ENCODE measurements around the gene ZSCAN22. TPM values are rescaled to one million over a fixed set of nuclear protein-coding genes. Genes with fewer than 3 reads are reported as not detected.

ZSCAN22 gene
- polyA plus RNA-seq, 4 donors, result 0.67 to 3.2 (median 1.0) TPM

GRCh38 chr19:58381460-58382212 lies 54.8 kb downstream of the ZSCAN22 start:
- 22 to 29% (median 23%) methylated on average over 26 of the region's 26 CpGs for WGBS, 3 donors
- peaks cover 0 to 34% (median 4%) of the 10 kb centered on the region in 3 donors for H3K4me1 ChIP-seq (ENCODE audit: control insufficient read depth in 3 of 3, insufficient read depth in 2 of 3, low read depth in 1 of 3, low read length in 2 of 3)
- H3K9me3 ChIP-seq (ENCODE audit: control insufficient read depth in 2 of 2, insufficient read depth in 1 of 2, low read depth in 1 of 2, low read length in 1 of 2), result no peaks in the 10 kb centered on the region
- peak overlapping the region; percentile 31 to 64 (median 58) for H3K4me3 ChIP-seq (ENCODE audit: low read depth in 1 of 3, low read length in 3 of 3)
- FAIRE-seq (no peak), DNase-seq (no peak)
- peak overlapping the region; percentile 36 to 88 (median 65) for H3K27ac ChIP-seq (ENCODE audit: low read depth in 1 of 3, low read length in 2 of 3)
- peaks cover 0 to 15% (median 0%) of the 10 kb centered on the region in 3 donors for H3K36me3 ChIP-seq (ENCODE audit: control insufficient read depth in 3 of 3, insufficient read depth in 2 of 3, low read depth in 1 of 3, low read length in 3 of 3)
- no peaks in the 10 kb centered on the region for H3K27me3 ChIP-seq (ENCODE audit: control insufficient read depth in 3 of 3, insufficient read depth in 3 of 3, low read length in 3 of 3)

GRCh38 chr19:58382997-58383603 lies 56.3 kb downstream of the ZSCAN22 start:
- DNase-seq (no peak), FAIRE-seq (no peak)
- H3K4me1 ChIP-seq (ENCODE audit: control insufficient read depth in 3 of 3, insufficient read depth in 2 of 3, low read depth in 1 of 3, low read length in 2 of 3), result peaks cover under 1 to 39% (median 8%) of the 10 kb centered on the region in 3 donors
- no peak overlapping the region for H3K27ac ChIP-seq (ENCODE audit: low read depth in 1 of 3, low read length in 2 of 3)
- WGBS, 3 donors, result 92 to 96% (median 93%) methylated on average over 6 of the region's 6 CpGs
- H3K27me3 ChIP-seq (ENCODE audit: control insufficient read depth in 3 of 3, insufficient read depth in 3 of 3, low read length in 3 of 3), result no peaks in the 10 kb centered on the region
- H3K9me3 ChIP-seq (ENCODE audit: control insufficient read depth in 2 of 2, insufficient read depth in 1 of 2, low read depth in 1 of 2, low read length in 1 of 2), result no peaks in the 10 kb centered on the region
- H3K36me3 ChIP-seq (ENCODE audit: control insufficient read depth in 3 of 3, insufficient read depth in 2 of 3, low read depth in 1 of 3, low read length in 3 of 3), result peaks cover 0 to 11% (median 0%) of the 10 kb centered on the region in 3 donors
- H3K4me3 ChIP-seq (ENCODE audit: low read depth in 1 of 3, low read length in 3 of 3), result no peak overlapping the region

- no peak for FAIRE-seq
- DNase-seq, result no peak
- no peaks in the 10 kb centered on the region for H3K9me3 ChIP-seq (ENCODE audit: control insufficient read depth in 2 of 2, insufficient read depth in 1 of 2, low read depth in 1 of 2, low read length in 1 of 2)
- peaks cover 0 to 13% (median 0%) of the 10 kb centered on the region in 3 donors for H3K36me3 ChIP-seq (ENCODE audit: control insufficient read depth in 3 of 3, insufficient read depth in 2 of 3, low read depth in 1 of 3, low read length in 3 of 3)
- WGBS, 3 donors, result 69 to 81% (median 73%) methylated on average over 9 of the region's 9 CpGs
- H3K27me3 ChIP-seq (ENCODE audit: control insufficient read depth in 3 of 3, insufficient read depth in 3 of 3, low read length in 3 of 3), result no peaks in the 10 kb centered on the region
- peak overlapping the region in 1 of 3 donors; percentile 83 for H3K4me3 ChIP-seq (ENCODE audit: low read depth in 1 of 3, low read length in 3 of 3)
- peaks cover 3 to 29% (median 5%) of the 10 kb centered on the region in 3 donors for H3K4me1 ChIP-seq (ENCODE audit: control insufficient read depth in 3 of 3, insufficient read depth in 2 of 3, low read depth in 1 of 3, low read length in 2 of 3)
- H3K27ac ChIP-seq (ENCODE audit: low read depth in 1 of 3, low read length in 2 of 3), result peak overlapping the region in 2 of 3 donors; percentile 98 to 100
Observed at GRCh38 chr19:58385313-58385890, 58.6 kb downstream of the ZSCAN22 start.

- FAIRE-seq (no peak), DNase-seq (peak in 1 of 2 donors; percentile 67)
- Histone ChIP-seq H3K9me3 (ENCODE audit: control insufficient read depth in 2 of 2, insufficient read depth in 1 of 2, low read depth in 1 of 2, low read length in 1 of 2) (no peaks in the 10 kb centered on the region), H3K36me3 (ENCODE audit: control insufficient read depth in 3 of 3, insufficient read depth in 2 of 3, low read depth in 1 of 3, low read length in 3 of 3) (peaks cover 0 to 17% (median 0%) of the 10 kb centered on the region in 3 donors), H3K4me3 (ENCODE audit: low read depth in 1 of 3, low read length in 3 of 3) (peak overlapping the region; percentile 64 to 83 (median 81)), H3K27ac (ENCODE audit: low read depth in 1 of 3, low read length in 2 of 3) (peak overlapping the region; percentile 96 to 100 (median 98)), H3K4me1 (ENCODE audit: control insufficient read depth in 3 of 3, insufficient read depth in 2 of 3, low read depth in 1 of 3, low read length in 2 of 3) (peaks cover 3 to 29% (median 5%) of the 10 kb centered on the region in 3 donors), H3K27me3 (ENCODE audit: control insufficient read depth in 3 of 3, insufficient read depth in 3 of 3, low read length in 3 of 3) (no peaks in the 10 kb centered on the region)
- 3 to 10% (median 4%) methylated on average over 36 of the region's 36 CpGs for WGBS, 3 donors
Observed at GRCh38 chr19:58385891-58386575, 59.2 kb downstream of the ZSCAN22 start.

- FAIRE-seq (no peak), DNase-seq (peak; percentile 99)
- WGBS, 3 donors, result 0 to 1% (median 0%) methylated on average over 59 to 64 of the region's 64 CpGs
- H3K27ac ChIP-seq (ENCODE audit: low read depth in 1 of 3, low read length in 2 of 3), result peak within 1 kb of the TSS; percentile 96 to 100 (median 98)
- no peaks in the 10 kb centered on the region for H3K9me3 ChIP-seq (ENCODE audit: control insufficient read depth in 2 of 2, insufficient read depth in 1 of 2, low read depth in 1 of 2, low read length in 1 of 2)
- H3K36me3 ChIP-seq (ENCODE audit: control insufficient read depth in 3 of 3, insufficient read depth in 2 of 3, low read depth in 1 of 3, low read length in 3 of 3), result peaks cover 0 to 25% (median 0%) of the 10 kb centered on the region in 3 donors
- peak within 1 kb of the TSS; percentile 79 to 86 (median 83) for H3K4me3 ChIP-seq (ENCODE audit: low read depth in 1 of 3, low read length in 3 of 3)
- H3K27me3 ChIP-seq (ENCODE audit: control insufficient read depth in 3 of 3, insufficient read depth in 3 of 3, low read length in 3 of 3), result no peaks in the 10 kb centered on the region
- peaks cover 3 to 25% (median 5%) of the 10 kb centered on the region in 3 donors for H3K4me1 ChIP-seq (ENCODE audit: control insufficient read depth in 3 of 3, insufficient read depth in 2 of 3, low read depth in 1 of 3, low read length in 2 of 3)
Observed at GRCh38 chr19:58386576-58387337, 60.0 kb downstream of the ZSCAN22 start, which contains the start of gene RPS5. TSS of gene RPS5 (plus strand) at chr19:58387269. CDS start at chr19:58388138, 869 bp downstream.

- FAIRE-seq (no peak), DNase-seq (peak in 1 of 2 donors; percentile 29)
- peak overlapping the region; percentile 79 to 86 (median 83) for H3K4me3 ChIP-seq (ENCODE audit: low read depth in 1 of 3, low read length in 3 of 3)
- WGBS, 3 donors, result 6 to 9% (median 7%) methylated on average over 39 of the region's 39 CpGs
- H3K27me3 ChIP-seq (ENCODE audit: control insufficient read depth in 3 of 3, insufficient read depth in 3 of 3, low read length in 3 of 3), result no peaks in the 10 kb centered on the region
- peaks cover 3 to 23% (median 5%) of the 10 kb centered on the region in 3 donors for H3K4me1 ChIP-seq (ENCODE audit: control insufficient read depth in 3 of 3, insufficient read depth in 2 of 3, low read depth in 1 of 3, low read length in 2 of 3)
- no peaks in the 10 kb centered on the region for H3K9me3 ChIP-seq (ENCODE audit: control insufficient read depth in 2 of 2, insufficient read depth in 1 of 2, low read depth in 1 of 2, low read length in 1 of 2)
- peak overlapping the region; percentile 21 to 100 (median 60) for H3K27ac ChIP-seq (ENCODE audit: low read depth in 1 of 3, low read length in 2 of 3)
- H3K36me3 ChIP-seq (ENCODE audit: control insufficient read depth in 3 of 3, insufficient read depth in 2 of 3, low read depth in 1 of 3, low read length in 3 of 3), result peaks cover 0 to 32% (median 2%) of the 10 kb centered on the region in 3 donors
Observed at GRCh38 chr19:58387338-58388174, 60.8 kb downstream of the ZSCAN22 start.

- no peak for DNase-seq
Observed at GRCh38 chr19:58388175-58388526, 61.4 kb downstream of the ZSCAN22 start.

More at GRCh38 chr19:58388175-58388526, 61.4 kb downstream of the ZSCAN22 start:
- peak overlapping the region in 2 of 3 donors; percentile 83 to 86 for H3K4me3 ChIP-seq (ENCODE audit: low read depth in 1 of 3, low read length in 3 of 3)
- no peak for FAIRE-seq
- no peaks in the 10 kb centered on the region for H3K9me3 ChIP-seq (ENCODE audit: control insufficient read depth in 2 of 2, insufficient read depth in 1 of 2, low read depth in 1 of 2, low read length in 1 of 2)
- peaks cover 3 to 23% (median 5%) of the 10 kb centered on the region in 3 donors for H3K4me1 ChIP-seq (ENCODE audit: control insufficient read depth in 3 of 3, insufficient read depth in 2 of 3, low read depth in 1 of 3, low read length in 2 of 3)
- 76 to 89% (median 80%) methylated on average over 3 of the region's 3 CpGs for WGBS, 3 donors
- H3K36me3 ChIP-seq (ENCODE audit: control insufficient read depth in 3 of 3, insufficient read depth in 2 of 3, low read depth in 1 of 3, low read length in 3 of 3), result peaks cover 0 to 38% (median 6%) of the 10 kb centered on the region in 3 donors
- H3K27ac ChIP-seq (ENCODE audit: low read depth in 1 of 3, low read length in 2 of 3), result no peak overlapping the region
- H3K27me3 ChIP-seq (ENCODE audit: control insufficient read depth in 3 of 3, insufficient read depth in 3 of 3, low read length in 3 of 3), result no peaks in the 10 kb centered on the region
